Measurements from ENCODE around the gene CLN5.
A peak's percentile ranks its signal among the peaks of the same experiment; 100 is the strongest.

CLN5 gene

GRCh38 chr13:76976490-76976889, 15.4 kb upstream of the CLN5 start:
- no peak for TF ChIP-seq CTCF (IDR thresholded peaks at IDR 0.05; ENCODE audit: low read depth, low read length)
- DNase-seq (ENCODE audit: extremely low read depth, low read depth): no peak

GRCh38 chr13:76976929-76977328, 15.0 kb upstream of the CLN5 start:
- no peak for TF ChIP-seq CTCF (IDR thresholded peaks at IDR 0.05; ENCODE audit: low read depth, low read length)
- DNase-seq (ENCODE audit: extremely low read depth, low read depth): no peak

GRCh38 chr13:76980075-76980718, 11.7 kb upstream of the CLN5 start:
- TF ChIP-seq CTCF (IDR thresholded peaks at IDR 0.05; ENCODE audit: low read depth, low read length): peak; percentile 99
- no peak for DNase-seq (ENCODE audit: extremely low read depth, low read depth)

GRCh38 chr13:76982061-76982460, 9.8 kb upstream of the CLN5 start:
- TF ChIP-seq CTCF (IDR thresholded peaks at IDR 0.05; ENCODE audit: low read depth, low read length): no peak
- no peak for DNase-seq (ENCODE audit: extremely low read depth, low read depth)

- no peak for TF ChIP-seq CTCF (IDR thresholded peaks at IDR 0.05; ENCODE audit: low read depth, low read length)
- no peak for DNase-seq (ENCODE audit: extremely low read depth, low read depth)
These were observed 8.2 kb upstream of the CLN5 start for GRCh38 chr13:76983676-76984075.

GRCh38 chr13:76991432-76991795, 467 bp upstream of the CLN5 start:
- no peak for DNase-seq (ENCODE audit: extremely low read depth, low read depth)

GRCh38 chr13:76992548-76993001, 694 bp downstream of the CLN5 start:
- no peak for TF ChIP-seq CTCF (IDR thresholded peaks at IDR 0.05; ENCODE audit: low read depth, low read length)
- DNase-seq (ENCODE audit: extremely low read depth, low read depth): no peak

More at GRCh38 chr13:76991432-76991795, 467 bp upstream of the CLN5 start:
- no peak for TF ChIP-seq CTCF (IDR thresholded peaks at IDR 0.05; ENCODE audit: low read depth, low read length)

Data from AG09319 (cell line).